Lung (tissue), 12 donors: Measurements from ENCODE around the gene GRIP1. TPM values are rescaled to one million over a fixed set of nuclear protein-coding genes. Genes with fewer than 3 reads are reported as not detected.
A peak's percentile ranks its signal among the peaks of the same experiment; 100 is the strongest.

Experiments used
- ATAC-seq: fragments of 200-7000 bp; cut with Tn5 transposase; one replicate; pipeline ENCODE4 v1.9.1; 2020; ENCODE audit warnings: moderate number of reproducible peaks; ENCODE audit not compliant: insufficient read depth, low FRiP score
- DNase-seq, 3 donors: peaks; one replicate each; pipeline ENCODE4 v3.0.0-alpha.2; 2013 to 2017
- H3K27ac ChIP-seq, 2 donors: one replicate each; pipeline ENCODE4 v1.5.1; 2013; ENCODE audit warnings: mild to moderate bottlenecking in 2 of 2, moderate library complexity in 2 of 2, control low read depth in 1 of 2, inconsistent platforms in 1 of 2, low read depth in 1 of 2, low read length in 1 of 2
- H3K27me3 ChIP-seq, 3 donors: one replicate each; pipeline ENCODE4 v1.5.1; 2013; ENCODE audit warnings: low read length in 2 of 3; ENCODE audit not compliant: control insufficient read depth in 3 of 3, insufficient read depth in 3 of 3
- H3K36me3 ChIP-seq, 4 donors: one replicate each; pipeline ENCODE4 v1.5.1; 2013; ENCODE audit warnings: low read length in 4 of 4, mild to moderate bottlenecking in 1 of 4, moderate library complexity in 1 of 4; ENCODE audit not compliant: control insufficient read depth in 4 of 4, insufficient read depth in 4 of 4
- H3K4me1 ChIP-seq, 5 donors: one replicate each; pipeline ENCODE4 v1.5.1; 2013; ENCODE audit warnings: low read length in 5 of 5, mild to moderate bottlenecking in 2 of 5, moderate library complexity in 1 of 5; ENCODE audit not compliant: control insufficient read depth in 5 of 5, insufficient read depth in 5 of 5
- H3K4me3 ChIP-seq: one replicate; pipeline ENCODE4 v1.5.1; 2013; ENCODE audit warnings: mild to moderate bottlenecking, control low read depth, moderate library complexity
- H3K9ac ChIP-seq, 2 donors: one replicate each; pipeline ENCODE4 v1.5.1; 2013; ENCODE audit warnings: low read length in 2 of 2, control low read depth in 1 of 2; ENCODE audit not compliant: insufficient read depth in 1 of 2
- H3K9me3 ChIP-seq, 4 donors: one replicate each; pipeline ENCODE4 v1.5.1; 2013; ENCODE audit warnings: low read length in 3 of 4, mild to moderate bottlenecking in 1 of 4, moderate library complexity in 1 of 4; ENCODE audit not compliant: control insufficient read depth in 4 of 4, insufficient read depth in 3 of 4
- CTCF ChIP-seq: IDR thresholded peaks from 2 replicates; pipeline ENCODE4 v1.5.1; 2012; ENCODE audit warnings: mild to moderate bottlenecking; ENCODE audit errors: control extremely low read depth, extremely low read depth
- WGBS, 2 donors: extraction: QIAGEN DNeasy Blood & Tissue Kit; methylation state at CpG; one replicate each; pipeline ENCODE4 v1.1.7; 2013; 5-methylcytosine and 5-hydroxymethylcytosine counted together
- polyA plus RNA-seq, 2 donors: library from polyadenylated mRNA; stranded (reverse); fragments of 200-250 nt; gene quantifications; one replicate each; pipeline ENCODE4 v1.2.1, GENCODE V29; 2013
- total RNA-seq, 2 donors: library from RNA; depleted of rRNA in 1 of 2; stranded (reverse); fragments of >200 nt in 1 of 2; gene quantifications; one replicate each; pipeline ENCODE4 v1.2.1, GENCODE V29; 2014 to 2021
- donor health status: control.
- donor health status: control.
- donor health status: Bipolar disorder and iron deficiency.
- donor health status: healthy.
- donor health status: DM: yes; HTN: yes; CAD: no.

GRIP1 gene
- total and polyA plus RNA-seq, 4 donors: 0.20 to 3.6 (median 0.83) TPM

- no peak for ATAC-seq
- Histone ChIP-seq H3K4me3 (no peak overlapping the region), H3K36me3 (no peaks in the 10 kb centered on the region), H3K9me3 (no peaks in the 10 kb centered on the region), H3K9ac (no peak overlapping the region), H3K27me3 (peaks cover 0 to 3% (median 0%) of the 10 kb centered on the region in 3 donors), H3K27ac (no peak overlapping the region), H3K4me1 (peaks cover 0 to 3% (median 0%) of the 10 kb centered on the region in 5 donors)
- no peak for DNase-seq
- no peak for TF ChIP-seq CTCF
- WGBS, 2 donors: 61 to 73% methylated on average over 5 of the region's 5 CpGs
Measured at GRCh38 chr12:66694666-66695613, 16.1 kb upstream of the GRIP1 start.

GRCh38 chr12:66693901-66694513, 15.1 kb upstream of the GRIP1 start:
- DNase-seq: peak; percentile 13 to 82 (median 65)
- H3K27ac ChIP-seq: no peak overlapping the region
- peaks cover 0 to 3% (median 0%) of the 10 kb centered on the region in 5 donors for H3K4me1 ChIP-seq
- no peaks in the 10 kb centered on the region for H3K9me3 ChIP-seq
- H3K36me3 ChIP-seq: no peaks in the 10 kb centered on the region
- H3K27me3 ChIP-seq: peaks cover 0 to 3% (median 0%) of the 10 kb centered on the region in 3 donors
- TF ChIP-seq CTCF: peak; percentile 40
- ATAC-seq: peak; percentile 47
- no peak overlapping the region for H3K4me3 ChIP-seq
- no peak overlapping the region for H3K9ac ChIP-seq
- 0 to 2% methylated on average over 1 of the region's 1 CpG for WGBS, 2 donors

GRCh38 chr12:66692986-66693385, 14.1 kb upstream of the GRIP1 start:
- ATAC-seq (no peak), DNase-seq (no peak)
- Histone ChIP-seq H3K36me3 (no peaks in the 10 kb centered on the region), H3K27ac (no peak overlapping the region), H3K9ac (no peak overlapping the region), H3K4me1 (peaks cover 0 to 3% (median 0%) of the 10 kb centered on the region in 5 donors), H3K9me3 (no peaks in the 10 kb centered on the region), H3K27me3 (no peaks in the 10 kb centered on the region), H3K4me3 (no peak overlapping the region)
- no peak for TF ChIP-seq CTCF
- WGBS, 2 donors: 67 to 83% methylated on average over 4 of the region's 4 CpGs
